Hypothalamus (tissue), 51 donors: ENCODE measurements around the gene SEMA3E.

ENCODE experiments used
- DNase-seq, 51 donors: peaks; one replicate each; lab custom pipeline; 2025; lab: John Stamatoyannopoulos, UW

SEMA3E gene

DNA sequence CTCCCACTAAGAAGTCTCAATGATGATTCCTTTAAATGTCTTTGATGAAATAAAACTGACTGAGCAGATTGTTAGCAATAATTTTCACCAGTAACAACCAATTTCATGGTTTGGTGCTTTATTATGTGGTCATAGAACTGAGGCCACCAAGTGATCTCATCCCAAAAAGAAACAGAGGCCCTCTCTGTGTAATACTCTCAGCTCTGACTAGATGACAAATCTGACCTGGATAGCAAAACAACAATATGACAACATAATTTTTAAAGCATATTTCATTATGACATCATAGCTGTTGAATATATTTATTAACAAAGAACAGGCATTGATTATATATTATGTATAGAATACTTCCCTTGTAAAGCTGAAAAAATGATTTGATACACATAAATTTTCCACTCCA, 5.9 kb downstream of the SEMA3E start:
- DNase-seq = no peak

- no peak for DNase-seq
These were observed 8.0 kb downstream of the SEMA3E start for GRCh38 chr7:83640731-83641537.

DNA sequence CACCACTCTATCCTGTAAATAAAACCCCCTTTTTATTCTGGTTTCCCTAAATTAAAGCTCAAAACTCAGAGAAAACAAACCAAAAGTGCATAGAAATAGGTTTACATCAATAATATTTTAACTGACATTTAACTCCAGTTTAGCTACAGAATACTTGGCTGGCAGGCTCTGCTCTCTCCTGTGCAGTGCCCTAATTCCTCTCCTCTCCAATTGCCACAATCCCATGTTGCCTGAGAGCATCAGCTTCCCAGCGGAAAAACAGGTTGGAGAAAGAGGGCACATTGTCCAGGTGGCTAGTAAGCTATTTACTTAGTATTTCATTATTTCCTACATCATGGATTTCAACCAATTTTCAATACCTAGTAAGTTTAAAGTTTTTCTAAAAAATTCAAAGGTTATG, 8.7 kb downstream of the SEMA3E start:
- no peak for DNase-seq

DNA sequence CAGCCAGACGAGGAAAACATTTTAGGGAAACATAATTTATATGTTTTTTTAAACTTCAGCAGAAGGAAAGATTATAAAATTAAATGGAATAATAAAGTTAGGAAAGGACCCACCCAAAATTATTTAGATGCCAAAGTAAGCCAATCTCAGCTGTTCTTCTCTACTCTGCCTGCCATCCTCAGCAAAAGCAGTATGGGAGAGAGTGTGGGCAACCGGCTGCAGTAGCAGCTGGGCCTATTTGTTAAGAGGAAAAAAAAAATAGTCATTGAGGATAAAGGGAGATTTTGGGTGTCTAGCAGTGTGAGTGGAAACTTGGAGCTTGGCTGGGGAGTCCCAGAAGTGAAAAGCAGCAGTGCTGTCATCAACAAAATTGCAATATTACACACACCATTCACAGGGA, 15.4 kb downstream of the SEMA3E start:
- no peak for DNase-seq

- DNase-seq = no peak
These were observed 19.6 kb downstream of the SEMA3E start for GRCh38 chr7:83629117-83629880.

- DNase-seq = no peak
These were observed 31.1 kb downstream of the SEMA3E start for GRCh38 chr7:83617858-83618257.

- DNase-seq = no peak
These were observed 34.8 kb downstream of the SEMA3E start for GRCh38 chr7:83614112-83614511.

GRCh38 chr7:83613232-83613631, 35.7 kb downstream of the SEMA3E start:
- DNase-seq = no peak

- no peak for DNase-seq
These were observed 37.2 kb downstream of the SEMA3E start for GRCh38 chr7:83611776-83612175.

GRCh38 chr7:83610649-83611304, 38.2 kb downstream of the SEMA3E start:
- DNase-seq = no peak

DNA sequence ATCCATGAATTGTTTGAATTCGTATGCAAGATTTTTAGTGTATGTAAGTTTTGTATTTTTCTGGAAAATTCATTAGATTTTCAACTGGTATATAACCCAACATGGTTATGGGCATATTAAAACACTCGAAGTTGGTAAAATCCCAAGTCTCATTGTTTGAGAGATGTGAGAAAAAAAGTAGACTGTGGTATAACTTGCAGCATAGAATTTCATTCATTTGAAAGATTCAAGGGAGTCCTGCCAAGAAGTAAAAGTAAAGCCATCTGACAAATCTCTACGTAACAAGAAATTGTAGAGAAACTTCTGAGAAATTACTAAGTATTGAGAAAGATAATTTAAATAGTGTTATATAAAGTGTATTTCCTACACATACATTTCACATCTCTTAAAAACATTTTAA, 40.2 kb downstream of the SEMA3E start:
- DNase-seq = no peak

DNA sequence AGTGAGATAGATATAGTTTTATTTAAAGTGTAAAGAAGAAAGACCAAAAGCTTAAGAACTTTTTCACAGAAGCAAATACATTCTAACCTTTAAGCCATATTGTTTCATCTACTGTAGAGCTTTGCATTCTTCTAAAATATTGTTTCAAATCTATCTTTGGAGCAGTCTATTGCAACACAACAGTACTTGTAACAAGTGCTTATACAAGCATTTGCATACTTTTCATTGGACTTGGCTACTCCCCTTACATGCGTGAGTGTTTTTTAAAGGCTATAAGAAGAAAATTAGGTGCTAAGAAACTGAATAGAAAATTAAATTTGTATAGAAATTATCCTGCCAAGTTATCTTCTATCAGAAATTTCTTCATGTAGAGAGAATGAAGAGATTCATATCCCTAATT, 45.3 kb downstream of the SEMA3E start:
- no peak for DNase-seq

DNA sequence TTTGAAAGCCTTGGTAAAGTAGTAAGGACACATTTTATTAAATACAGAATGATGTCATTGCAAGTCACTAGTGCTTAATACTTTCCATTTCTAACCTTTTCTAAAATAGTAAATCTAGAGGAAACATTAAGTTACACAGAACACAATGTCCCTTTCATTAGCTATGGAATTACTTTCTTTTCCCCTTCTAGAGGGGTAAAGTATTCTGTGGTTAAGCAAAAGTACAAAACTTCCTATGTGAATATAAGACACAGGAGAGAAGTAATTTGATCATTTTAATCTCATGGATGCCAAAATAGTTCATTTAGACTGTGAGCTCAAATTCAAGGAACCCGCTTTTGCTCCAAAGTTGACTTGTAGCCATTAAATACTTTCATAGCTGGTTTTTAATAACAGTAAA, 49.8 kb downstream of the SEMA3E start:
- DNase-seq = no peak

GRCh38 chr7:83593921-83594475, 54.9 kb downstream of the SEMA3E start:
- no peak for DNase-seq

DNA sequence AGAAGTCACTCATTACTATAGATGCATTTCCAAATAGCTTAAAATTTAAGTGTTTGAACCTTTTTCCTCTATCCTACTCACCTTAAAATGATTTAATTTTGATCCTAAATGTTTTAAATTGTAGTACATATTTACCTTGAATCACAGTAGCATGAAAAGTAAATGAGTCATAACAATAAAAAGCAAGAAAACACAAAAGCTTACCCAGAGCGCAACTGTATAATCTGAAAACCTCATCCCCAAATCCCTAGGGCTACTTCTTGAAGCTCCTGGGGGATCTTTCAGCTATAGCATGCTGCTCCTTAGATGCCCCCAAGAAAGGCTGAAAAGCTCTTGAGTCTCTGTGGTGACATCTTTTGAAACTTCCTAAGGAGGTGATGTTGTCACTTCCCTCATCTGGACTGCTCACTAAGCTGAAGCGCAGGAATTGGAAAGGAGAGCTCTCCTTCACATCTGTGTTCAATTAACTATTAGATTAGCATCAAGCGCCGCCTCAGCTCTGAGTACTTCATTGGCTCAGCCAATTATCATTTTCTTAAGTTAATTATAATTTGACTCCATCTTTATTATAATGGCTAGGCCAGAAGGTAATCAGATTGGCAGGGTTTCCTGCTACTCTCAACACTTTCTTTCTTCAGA, 60.2 kb downstream of the SEMA3E start:
- DNase-seq = no peak

GRCh38 chr7:83586281-83586680, 62.7 kb downstream of the SEMA3E start:
- no peak for DNase-seq

GRCh38 chr7:83581667-83582435, 67.1 kb downstream of the SEMA3E start:
- no peak for DNase-seq

DNA sequence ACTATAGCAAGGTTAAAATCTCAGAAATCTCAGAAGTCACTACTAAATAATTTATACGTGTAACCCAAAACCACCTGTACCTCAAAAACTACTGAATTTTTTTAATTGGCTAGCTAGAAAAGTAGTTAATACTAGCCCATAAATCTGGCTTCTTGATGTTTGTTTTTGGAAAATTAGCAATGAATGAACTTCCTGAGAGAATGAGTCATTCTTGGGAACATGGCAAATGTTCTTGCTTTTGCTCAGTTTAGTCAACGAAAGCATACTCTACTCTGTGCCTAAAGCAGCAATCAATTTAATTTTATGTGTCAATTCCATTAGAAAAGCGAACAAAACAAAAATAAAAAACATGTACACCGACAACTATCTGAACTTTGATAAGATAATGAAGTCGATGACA, 69.2 kb downstream of the SEMA3E start:
- no peak for DNase-seq

- no peak for DNase-seq
These were observed 73.5 kb downstream of the SEMA3E start for GRCh38 chr7:83575436-83575835.

DNA sequence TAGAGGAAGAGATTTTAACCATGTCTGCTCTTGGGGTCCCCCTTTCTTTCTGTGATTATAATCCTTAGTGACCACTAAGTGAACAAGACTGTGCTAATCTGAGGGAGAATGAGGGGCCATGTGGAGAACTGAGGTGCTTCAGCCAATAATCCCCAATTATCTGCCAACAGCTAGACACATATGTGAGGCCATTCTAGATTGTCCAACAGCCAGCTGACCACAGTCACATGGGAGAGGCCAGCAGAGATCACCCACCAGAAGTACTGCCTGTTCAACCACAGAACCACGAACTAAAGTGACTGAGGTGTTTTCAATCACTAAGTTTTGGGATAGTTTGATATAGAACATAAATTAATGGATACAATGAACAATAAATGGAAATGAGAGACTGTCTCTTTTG, 74.3 kb downstream of the SEMA3E start:
- no peak for DNase-seq
